Progenitor cell of endocrine pancreas (in vitro differentiated cells): ENCODE measurements around the gene COL19A1. TPM values are rescaled to one million over a fixed set of nuclear protein-coding genes. Genes with fewer than 3 reads are reported as not detected.

ENCODE experiments used
- DNase-seq: peaks from one replicate; pipeline ENCODE4 v3.0.0; 2021; ENCODE audit warnings: low spot score; ENCODE audit not compliant: unreplicated experiment
- H3K27ac Mint-ChIP-seq: 2 replicates; pipeline ENCODE4 v1.8.0; 2021; ENCODE audit warnings: mild to moderate bottlenecking, moderate library complexity, mixed read lengths
- H3K27me3 Mint-ChIP-seq: 2 replicates; pipeline ENCODE4 v1.8.0; 2021; ENCODE audit warnings: mixed read lengths
- H3K36me3 Mint-ChIP-seq: 2 replicates; pipeline ENCODE4 v1.8.0; 2022; ENCODE audit warnings: mixed read lengths; ENCODE audit not compliant: insufficient read depth
- H3K4me1 Mint-ChIP-seq: 2 replicates; pipeline ENCODE4 v1.8.0; 2021; ENCODE audit warnings: low read depth, mixed read lengths
- H3K4me3 Mint-ChIP-seq: 2 replicates; pipeline ENCODE4 v1.8.0; 2021; ENCODE audit warnings: low read depth, mild to moderate bottlenecking, moderate library complexity, mixed read lengths
- H3K9me3 Mint-ChIP-seq: 2 replicates; pipeline ENCODE4 v1.8.0; 2021; ENCODE audit warnings: low read depth, mixed read lengths
- total RNA-seq: library from RNA; stranded (reverse); gene quantifications from 2 replicates; pipeline ENCODE4 v1.2.1, GENCODE V29; 2021
- TF ChIP-seq, protein P1 (sequence below): fragments of 200-600 bp; sonication (generic); IDR thresholded peaks from one replicate; pipeline ENCODE4 v1.5.0; 2021; ENCODE audit warnings: antibody characterized with exemption, mild to moderate bottlenecking; ENCODE audit not compliant: unreplicated experiment

Gene COL19A1
- total RNA-seq, 1 donor from 2014 or later = 2.3 TPM

DNA sequence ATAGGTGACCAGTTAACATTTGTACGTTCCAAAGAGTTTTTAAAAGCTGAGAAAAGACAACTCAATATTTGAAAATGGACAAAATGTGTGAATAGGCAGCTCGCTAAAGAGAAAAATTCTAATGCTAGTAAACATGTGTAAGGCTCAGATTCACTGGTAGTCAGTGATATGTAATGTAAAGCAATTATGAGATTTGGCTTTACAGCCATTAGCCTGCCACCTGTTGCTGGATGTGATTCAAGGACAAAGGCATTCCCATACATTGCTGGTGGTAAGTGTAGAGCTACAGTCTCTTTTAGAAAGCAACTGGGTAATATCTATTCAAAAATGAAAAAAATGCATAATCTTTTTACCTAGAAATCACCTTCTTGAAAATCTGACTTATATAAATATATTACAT, 114.3 kb downstream of the COL19A1 start:
- Mint-ChIP-seq H3K4me3 (no peak overlapping the region), H3K4me1 (no peaks in the 10 kb centered on the region), H3K9me3 (no peaks in the 10 kb centered on the region), H3K27me3 (no peaks in the 10 kb centered on the region), H3K27ac (no peak overlapping the region), H3K36me3 (no peaks in the 10 kb centered on the region)
- TF ChIP-seq, protein P1, sequence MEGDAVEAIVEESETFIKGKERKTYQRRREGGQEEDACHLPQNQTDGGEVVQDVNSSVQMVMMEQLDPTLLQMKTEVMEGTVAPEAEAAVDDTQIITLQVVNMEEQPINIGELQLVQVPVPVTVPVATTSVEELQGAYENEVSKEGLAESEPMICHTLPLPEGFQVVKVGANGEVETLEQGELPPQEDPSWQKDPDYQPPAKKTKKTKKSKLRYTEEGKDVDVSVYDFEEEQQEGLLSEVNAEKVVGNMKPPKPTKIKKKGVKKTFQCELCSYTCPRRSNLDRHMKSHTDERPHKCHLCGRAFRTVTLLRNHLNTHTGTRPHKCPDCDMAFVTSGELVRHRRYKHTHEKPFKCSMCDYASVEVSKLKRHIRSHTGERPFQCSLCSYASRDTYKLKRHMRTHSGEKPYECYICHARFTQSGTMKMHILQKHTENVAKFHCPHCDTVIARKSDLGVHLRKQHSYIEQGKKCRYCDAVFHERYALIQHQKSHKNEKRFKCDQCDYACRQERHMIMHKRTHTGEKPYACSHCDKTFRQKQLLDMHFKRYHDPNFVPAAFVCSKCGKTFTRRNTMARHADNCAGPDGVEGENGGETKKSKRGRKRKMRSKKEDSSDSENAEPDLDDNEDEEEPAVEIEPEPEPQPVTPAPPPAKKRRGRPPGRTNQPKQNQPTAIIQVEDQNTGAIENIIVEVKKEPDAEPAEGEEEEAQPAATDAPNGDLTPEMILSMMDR = no peak
- DNase-seq = no peak

- TF ChIP-seq, protein P1 = no peak
- H3K4me1 Mint-ChIP-seq = no peaks in the 10 kb centered on the region
- H3K9me3 Mint-ChIP-seq = no peaks in the 10 kb centered on the region
- H3K36me3 Mint-ChIP-seq = no peaks in the 10 kb centered on the region
- no peaks in the 10 kb centered on the region for H3K27me3 Mint-ChIP-seq
- no peak for DNase-seq
- H3K4me3 Mint-ChIP-seq = no peak overlapping the region
- no peak overlapping the region for H3K27ac Mint-ChIP-seq
These were observed 118.2 kb downstream of the COL19A1 start for GRCh38 chr6:69984506-69984905.

- no peaks in the 10 kb centered on the region for H3K36me3 Mint-ChIP-seq
- no peak overlapping the region for H3K4me3 Mint-ChIP-seq
- H3K4me1 Mint-ChIP-seq = no peaks in the 10 kb centered on the region
- TF ChIP-seq, protein P1 = no peak
- no peaks in the 10 kb centered on the region for H3K27me3 Mint-ChIP-seq
- no peak for DNase-seq
- H3K27ac Mint-ChIP-seq = no peak overlapping the region
- no peaks in the 10 kb centered on the region for H3K9me3 Mint-ChIP-seq
These were observed 118.8 kb downstream of the COL19A1 start for GRCh38 chr6:69985180-69985579.

GRCh38 chr6:69987550-69987949, 121.2 kb downstream of the COL19A1 start:
- no peaks in the 10 kb centered on the region for H3K27me3 Mint-ChIP-seq
- H3K9me3 Mint-ChIP-seq = peaks cover 12% of the 10 kb centered on the region
- no peaks in the 10 kb centered on the region for H3K36me3 Mint-ChIP-seq
- no peak overlapping the region for H3K4me3 Mint-ChIP-seq
- no peak overlapping the region for H3K27ac Mint-ChIP-seq
- no peak for DNase-seq
- H3K4me1 Mint-ChIP-seq = no peaks in the 10 kb centered on the region
- TF ChIP-seq, protein P1 = no peak

GRCh38 chr6:69988458-69989126, 122.2 kb downstream of the COL19A1 start:
- Mint-ChIP-seq H3K4me3 (no peak overlapping the region), H3K9me3 (peaks cover 16% of the 10 kb centered on the region), H3K27ac (no peak overlapping the region), H3K4me1 (no peaks in the 10 kb centered on the region), H3K27me3 (no peaks in the 10 kb centered on the region), H3K36me3 (no peaks in the 10 kb centered on the region)
- TF ChIP-seq, protein P1 = no peak
- no peak for DNase-seq
